GM23248 (cell line): ENCODE measurements around the gene CABP4. TPM values are rescaled to one million over a fixed set of nuclear protein-coding genes. Genes with fewer than 3 reads are reported as not detected.

Source experiments
- DNase-seq: peaks from one replicate; pipeline ENCODE4 v3.0.0-alpha.2; 2015
- H2AFZ ChIP-seq: fragments of 200-600 bp; sonication (generic); 2 replicates; pipeline ENCODE4 v1.6.1; 2016; ENCODE audit warnings: antibody characterized with exemption
- H3F3A ChIP-seq: fragments of 200-600 bp; sonication (generic); 2 replicates; pipeline ENCODE4 v1.6.1; 2016; ENCODE audit warnings: mild to moderate bottlenecking, antibody characterized with exemption, mixed run types; ENCODE audit not compliant: insufficient read depth
- H3K27ac ChIP-seq: fragments of 200-600 bp; sonication (generic); 2 replicates; pipeline ENCODE4 v1.5.1; 2016; ENCODE audit warnings: mild to moderate bottlenecking
- H3K27me3 ChIP-seq: fragments of 200-600 bp; sonication (generic); replicated peaks from 2 replicates; pipeline ENCODE4 v1.6.1; 2016; ENCODE audit warnings: mild to moderate bottlenecking; ENCODE audit not compliant: insufficient read depth
- H3K36me3 ChIP-seq: fragments of 200-600 bp; sonication (generic); 2 replicates; pipeline ENCODE4 v1.6.1; 2016; ENCODE audit warnings: low read depth, mild to moderate bottlenecking
- H3K4me1 ChIP-seq: fragments of 200-600 bp; sonication (generic); 2 replicates; pipeline ENCODE4 v1.6.1; 2016; ENCODE audit warnings: mild to moderate bottlenecking; ENCODE audit not compliant: insufficient read depth
- H3K4me2 ChIP-seq: fragments of 200-600 bp; sonication (generic); one replicate; pipeline ENCODE4 v1.6.1; 2016; ENCODE audit warnings: mild to moderate bottlenecking; ENCODE audit not compliant: unreplicated experiment
- H3K4me3 ChIP-seq: fragments of 200-600 bp; sonication (generic); 2 replicates; pipeline ENCODE4 v1.5.1; 2016; ENCODE audit warnings: mild to moderate bottlenecking
- H3K79me2 ChIP-seq: fragments of 200-600 bp; sonication (generic); 2 replicates; pipeline ENCODE4 v1.6.1; 2016; ENCODE audit warnings: mild to moderate bottlenecking; ENCODE audit not compliant: insufficient read depth
- H3K9ac ChIP-seq: fragments of 200-600 bp; sonication (generic); 2 replicates; pipeline ENCODE4 v1.6.1; 2016; ENCODE audit warnings: mild to moderate bottlenecking
- H3K9me2 ChIP-seq: fragments of 200-600 bp; sonication (generic); 2 replicates; pipeline ENCODE4 v1.6.1; 2016; ENCODE audit warnings: mixed run types, mild to moderate bottlenecking, moderate library complexity; ENCODE audit not compliant: insufficient read depth
- H3K9me3 ChIP-seq: fragments of 200-600 bp; sonication (generic); one replicate; pipeline ENCODE4 v1.6.1; 2017; ENCODE audit warnings: low read depth
- H4K20me1 ChIP-seq: fragments of 200-600 bp; sonication (generic); 2 replicates; pipeline ENCODE4 v1.6.0; 2016; ENCODE audit not compliant: insufficient read depth
- EZH2 ChIP-seq: fragments of 200-600 bp; sonication (generic); IDR thresholded peaks from 2 replicates; pipeline ENCODE4 v1.6.1; 2018; ENCODE audit warnings: antibody characterized with exemption, mild to moderate bottlenecking; ENCODE audit not compliant: insufficient read depth, poor library complexity, severe bottlenecking
- EZH2phosphoT487 ChIP-seq: fragments of 200-600 bp; sonication (generic); IDR thresholded peaks from 2 replicates; pipeline ENCODE4 v1.6.1; 2018; ENCODE audit warnings: antibody characterized with exemption, moderate library complexity, mild to moderate bottlenecking, low read depth; ENCODE audit not compliant: insufficient read depth
- WGBS, 2 experiments: methylation state at CpG; one replicate each; pipeline ENCODE4 v1.1.6; 2015 to 2017; ENCODE audit warnings: low lambda C conversion rate in 2 of 2, low coverage in 1 of 2; ENCODE audit errors: missing lambda C conversion rate in 2 of 2; 5-methylcytosine and 5-hydroxymethylcytosine counted together
- in situ Hi-C: fragments of 300-500 bp; cut with MboI; formaldehyde crosslinking; loops from 2 replicates; pipeline ENCODE4 v1.15.0; 2020
- polyA plus RNA-seq: library from polyadenylated mRNA; unstranded; fragments of >200 nt; fragmentation: Nextera tagmentation; extraction: Ambion mirVana; gene quantifications from 2 replicates; pipeline ENCODE4 v1.2.1, GENCODE V29; 2016
- total RNA-seq: library from RNA; depleted of rRNA; stranded (reverse); fragments of >200 nt; shearing (Covaris generic); gene quantifications from 2 replicates; pipeline ENCODE4 v1.2.3, GENCODE V29; 2014

CABP4 gene
- total and polyA plus RNA-seq, 2 experiments from 2014 or later: not detected

DNA sequence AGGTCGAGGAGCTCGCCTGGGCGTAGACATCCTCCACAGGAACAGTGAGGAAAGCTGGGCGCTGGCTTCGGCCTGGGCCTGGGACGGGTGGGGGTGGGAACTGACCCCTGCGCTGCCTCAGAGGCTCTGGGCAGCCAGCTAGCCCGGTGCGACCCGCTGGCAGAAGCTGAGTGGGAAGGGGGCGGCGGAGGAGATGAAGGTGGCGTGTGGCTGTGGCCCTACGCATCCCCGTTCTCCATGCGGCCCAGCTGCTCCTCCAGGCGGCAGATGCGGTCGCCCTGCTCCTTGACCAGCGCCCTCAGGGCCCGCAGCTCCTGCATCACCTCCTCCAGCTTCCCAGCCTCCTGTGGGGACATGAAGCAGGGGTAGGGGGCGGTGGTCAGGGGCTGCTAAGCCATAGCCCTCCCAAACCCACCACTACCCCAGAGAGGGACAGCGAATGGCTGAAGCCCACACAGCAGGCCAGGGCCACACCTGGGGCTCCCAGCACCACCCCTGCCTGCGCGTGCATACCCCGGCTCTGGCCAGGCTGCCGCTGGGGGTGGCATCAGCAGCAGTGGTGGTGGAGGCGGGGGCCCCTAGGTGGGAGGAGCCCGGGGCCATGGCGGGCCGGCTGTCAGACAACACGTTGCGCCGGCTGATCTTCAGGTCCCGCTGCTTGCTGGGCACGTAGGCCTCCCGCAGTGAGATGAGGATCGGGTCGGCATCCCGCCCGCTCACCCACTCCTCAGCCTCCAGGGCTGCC lies 16.8 kb upstream of the CABP4 start:
- TF ChIP-seq EZH2 (no peak), EZH2phosphoT487 (no peak)
- H3K4me1 ChIP-seq: no peaks in the 10 kb centered on the region
- H3K27ac ChIP-seq: no peak overlapping the region
- H3F3A ChIP-seq: no peaks in the 10 kb centered on the region; the same call in 1 of the 2 replicates
- no peak overlapping the region for H3K4me3 ChIP-seq
- no peaks in the 10 kb centered on the region for H3K9me2 ChIP-seq
- no peak overlapping the region for H3K9ac ChIP-seq
- H4K20me1 ChIP-seq: no peaks in the 10 kb centered on the region
- DNase-seq: no peak
- 86 to 98% methylated on average over 13 to 40 of the region's 41 CpGs for WGBS, 2 experiments
- H3K4me2 ChIP-seq: no peak overlapping the region
- no peaks in the 10 kb centered on the region; the same call in 1 of the 2 replicates for H3K36me3 ChIP-seq
- H2AFZ ChIP-seq: no peak overlapping the region
- H3K79me2 ChIP-seq: peaks cover 12% of the 10 kb centered on the region
- in situ Hi-C loops: no loop called here
- H3K27me3 ChIP-seq: no peaks in the 10 kb centered on the region
- H3K9me3 ChIP-seq: no peaks in the 10 kb centered on the region

DNA sequence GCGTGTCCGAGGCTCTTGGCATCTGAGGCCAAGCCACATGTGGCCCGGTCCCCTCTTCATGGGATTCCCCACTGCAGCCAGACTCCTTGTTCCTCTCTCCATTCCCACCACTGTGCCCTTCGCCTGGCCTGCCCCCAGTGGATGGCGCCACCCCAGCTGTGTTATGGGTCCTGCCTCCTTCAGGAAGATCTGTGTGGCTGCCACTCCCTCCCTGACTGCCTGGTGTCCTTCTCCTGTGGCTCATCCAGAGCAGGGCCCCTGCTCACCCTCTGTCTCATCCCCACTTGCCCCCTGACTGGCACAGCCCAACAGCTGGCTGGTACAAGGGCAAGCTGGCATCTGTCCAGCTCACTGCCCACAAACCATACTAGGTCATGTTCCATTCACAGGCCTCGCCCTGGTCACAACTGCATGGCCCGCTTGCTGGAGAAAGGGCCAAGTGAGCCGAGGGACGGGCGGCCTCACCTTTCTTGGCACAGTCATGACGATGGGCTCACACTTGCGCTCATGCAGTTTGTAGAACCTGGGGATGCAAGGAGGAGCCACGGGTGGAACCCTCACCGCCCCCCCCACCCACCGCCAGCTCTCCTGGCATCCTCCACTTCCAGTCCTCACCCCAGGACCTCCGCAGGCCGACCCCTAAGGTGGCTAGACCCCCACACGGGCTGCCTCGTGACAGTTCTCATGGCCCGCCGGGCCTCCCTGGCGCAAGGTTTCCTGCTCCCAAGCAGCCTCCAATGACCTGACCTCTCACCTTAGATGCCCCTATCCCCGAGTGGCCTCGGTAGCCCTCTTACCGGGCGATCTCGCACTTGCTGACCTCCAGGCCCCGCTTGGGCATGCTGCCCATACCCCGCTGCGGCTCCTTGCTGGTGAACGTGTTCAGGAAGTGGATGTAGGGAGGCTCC lies 15.6 kb upstream of the CABP4 start:
- 79 to 82% methylated on average over 27 to 31 of the region's 31 CpGs for WGBS, 2 experiments
- no peak overlapping the region for H2AFZ ChIP-seq
- in situ Hi-C loops: no loop called here

GRCh38 chr11:67440229-67441097 lies 14.7 kb upstream of the CABP4 start:
- in situ Hi-C loops: no loop called here
- no peak overlapping the region for H3K27ac ChIP-seq
- 82 to 85% methylated on average over 12 to 17 of the region's 17 CpGs for WGBS, 2 experiments
- H3F3A ChIP-seq: no peaks in the 10 kb centered on the region; the same call in 1 of the 2 replicates
- H3K9ac ChIP-seq: no peak overlapping the region
- no peaks in the 10 kb centered on the region for H3K9me3 ChIP-seq
- H3K4me3 ChIP-seq: no peak overlapping the region
- no peak for DNase-seq
- H3K4me1 ChIP-seq: 0 out of 2 replicates have a peak, but pooled peaks cover 3% of the 10 kb centered on the region
- TF ChIP-seq EZH2phosphoT487 (no peak), EZH2 (no peak)
- no peaks in the 10 kb centered on the region for H3K9me2 ChIP-seq
- H4K20me1 ChIP-seq: no peaks in the 10 kb centered on the region
- H3K4me2 ChIP-seq: no peak overlapping the region
- H3K27me3 ChIP-seq: no peaks in the 10 kb centered on the region
- H3K79me2 ChIP-seq: peaks cover 12% of the 10 kb centered on the region
- H3K36me3 ChIP-seq: no peaks in the 10 kb centered on the region
- no peak overlapping the region for H2AFZ ChIP-seq

More for the DNA sequence above, 15.6 kb upstream of the CABP4 start:
- no peak overlapping the region for H3K27ac ChIP-seq
- H3K9ac ChIP-seq: no peak overlapping the region
- peak; percentile 64 for DNase-seq
- H3K4me3 ChIP-seq: no peak overlapping the region
- H3F3A ChIP-seq: no peaks in the 10 kb centered on the region; the same call in 1 of the 2 replicates
- TF ChIP-seq EZH2: no peak
- TF ChIP-seq EZH2phosphoT487: no peak
- H3K4me2 ChIP-seq: no peak overlapping the region
- H3K9me3 ChIP-seq: no peaks in the 10 kb centered on the region
- 0 out of 2 replicates have a peak, but pooled peaks cover 3% of the 10 kb centered on the region for H3K4me1 ChIP-seq
- H3K36me3 ChIP-seq: no peaks in the 10 kb centered on the region; the same call in 1 of the 2 replicates
- no peaks in the 10 kb centered on the region for H4K20me1 ChIP-seq
- H3K27me3 ChIP-seq: no peaks in the 10 kb centered on the region
- peaks cover 12% of the 10 kb centered on the region for H3K79me2 ChIP-seq
- H3K9me2 ChIP-seq: no peaks in the 10 kb centered on the region

- no peaks in the 10 kb centered on the region for H3K36me3 ChIP-seq
- 0 out of 2 replicates have a peak, but pooled peaks cover 3% of the 10 kb centered on the region for H3K4me1 ChIP-seq
- no peak overlapping the region for H3K9ac ChIP-seq
- H3K9me2 ChIP-seq: no peaks in the 10 kb centered on the region
- peaks cover 12% of the 10 kb centered on the region for H3K79me2 ChIP-seq
- DNase-seq: no peak
- H3K27ac ChIP-seq: no peak overlapping the region
- no peak for TF ChIP-seq EZH2
- no peak for TF ChIP-seq EZH2phosphoT487
- H3K4me2 ChIP-seq: no peak overlapping the region
- no peaks in the 10 kb centered on the region; the same call in 1 of the 2 replicates for H3F3A ChIP-seq
- no peak overlapping the region for H2AFZ ChIP-seq
- H4K20me1 ChIP-seq: no peaks in the 10 kb centered on the region
- 90 to 95% methylated on average over 21 of the region's 21 CpGs for WGBS, 2 experiments
- in situ Hi-C loops: no loop called here
- no peak overlapping the region for H3K4me3 ChIP-seq
- H3K27me3 ChIP-seq: no peaks in the 10 kb centered on the region
- H3K9me3 ChIP-seq: no peaks in the 10 kb centered on the region
These were observed 14.0 kb upstream of the CABP4 start for GRCh38 chr11:67441098-67441563.
